H9 (cell line): ENCODE data around the gene SNX17. TPM values are rescaled to one million over a fixed set of nuclear protein-coding genes. Genes with fewer than 3 reads are reported as not detected.

ENCODE experiments used
- DNase-seq: peaks from one replicate; pipeline ENCODE4 v3.0.0-alpha.2; 2017
- H2AFZ ChIP-seq: one replicate; pipeline ENCODE4 v1.6.1; 2013; ENCODE audit warnings: mild to moderate bottlenecking, low read length, control low read depth, moderate library complexity
- H2AK5ac ChIP-seq: 2 replicates; pipeline ENCODE4 v1.6.1; 2013; ENCODE audit warnings: low read length, control low read depth, mixed read lengths; ENCODE audit not compliant: insufficient read length
- H2BK120ac ChIP-seq: one replicate; pipeline ENCODE4 v1.6.1; 2013; ENCODE audit warnings: low read depth, mild to moderate bottlenecking, low read length, control low read depth, inconsistent platforms; ENCODE audit not compliant: poor library complexity, severe bottlenecking
- H2BK12ac ChIP-seq: 2 replicates; pipeline ENCODE4 v1.6.1; 2013; ENCODE audit warnings: low read length, control low read depth, mixed read lengths, low read depth; ENCODE audit not compliant: insufficient read length
- H2BK15ac ChIP-seq: 2 replicates; pipeline ENCODE4 v1.6.1; 2013; ENCODE audit warnings: low read depth, low read length, control low read depth
- H2BK20ac ChIP-seq: one replicate; pipeline ENCODE4 v1.6.1; 2013; ENCODE audit warnings: low read depth, mild to moderate bottlenecking, low read length, control low read depth, inconsistent platforms; ENCODE audit not compliant: poor library complexity, severe bottlenecking
- H2BK5ac ChIP-seq: 2 replicates; pipeline ENCODE4 v1.6.1; 2013; ENCODE audit warnings: low read length, control low read depth, mixed read lengths; ENCODE audit not compliant: insufficient read length
- H3K14ac ChIP-seq: 2 replicates; pipeline ENCODE4 v1.6.1; 2013; ENCODE audit warnings: low read length, control low read depth; ENCODE audit not compliant: insufficient read depth
- H3K18ac ChIP-seq: 2 replicates; pipeline ENCODE4 v1.6.1; 2013; ENCODE audit warnings: low read depth, mild to moderate bottlenecking, mixed read lengths, low read length, control low read depth; ENCODE audit not compliant: insufficient read length
- H3K23ac ChIP-seq: 2 replicates; pipeline ENCODE4 v1.6.1; 2013; ENCODE audit warnings: low read length, control low read depth, mixed read lengths, low read depth; ENCODE audit not compliant: insufficient read length
- H3K23me2 ChIP-seq: 2 replicates; pipeline ENCODE4 v1.6.1; 2013; ENCODE audit warnings: low read depth, mild to moderate bottlenecking, mixed read lengths, low read length, control low read depth; ENCODE audit not compliant: insufficient read length, poor library complexity, severe bottlenecking
- H3K27ac ChIP-seq: 2 replicates; pipeline ENCODE4 v1.5.1; 2013; ENCODE audit warnings: low read length, control low read depth, mixed read lengths, low read depth; ENCODE audit not compliant: insufficient read length
- H3K27me3 ChIP-seq: 2 replicates; pipeline ENCODE4 v1.6.1; 2013; ENCODE audit warnings: low read length, control low read depth, inconsistent platforms; ENCODE audit not compliant: insufficient read depth
- H3K4ac ChIP-seq: 2 replicates; pipeline ENCODE4 v1.6.1; 2013; ENCODE audit warnings: low read depth, mild to moderate bottlenecking, control low read depth, inconsistent platforms, low read length, moderate library complexity
- H3K4me1 ChIP-seq: 2 replicates; pipeline ENCODE4 v1.6.1; 2013; ENCODE audit warnings: low read length, control low read depth, inconsistent platforms; ENCODE audit not compliant: insufficient read depth
- H3K4me2 ChIP-seq: 2 replicates; pipeline ENCODE4 v1.6.1; 2013; ENCODE audit warnings: low read length, control low read depth, mixed read lengths; ENCODE audit not compliant: insufficient read length, insufficient read depth
- H3K56ac ChIP-seq: 2 replicates; pipeline ENCODE4 v1.6.1; 2013; ENCODE audit warnings: low read depth, mild to moderate bottlenecking, mixed read lengths, low read length, control low read depth; ENCODE audit not compliant: insufficient read length
- H3K79me1 ChIP-seq: 2 replicates; pipeline ENCODE4 v1.6.1; 2013; ENCODE audit warnings: low read depth, mild to moderate bottlenecking, moderate library complexity, low read length, control low read depth, inconsistent platforms; ENCODE audit not compliant: insufficient read depth, poor library complexity, severe bottlenecking
- H3K79me2 ChIP-seq: 2 replicates; pipeline ENCODE4 v1.6.1; 2013; ENCODE audit warnings: low read length, control low read depth, inconsistent platforms; ENCODE audit not compliant: insufficient read depth
- H3K9ac ChIP-seq: 2 replicates; pipeline ENCODE4 v1.6.1; 2013; ENCODE audit warnings: low read length, control low read depth, mixed read lengths; ENCODE audit not compliant: insufficient read length; ENCODE audit errors: extremely low read depth
- H3K9me3 ChIP-seq: one replicate; pipeline ENCODE4 v1.6.1; 2013; ENCODE audit warnings: low read depth, low read length, inconsistent platforms; ENCODE audit not compliant: control insufficient read depth
- H3T11ph ChIP-seq: one replicate; pipeline ENCODE4 v1.6.1; 2013; ENCODE audit warnings: mild to moderate bottlenecking, low read length, control low read depth, inconsistent platforms
- H4K20me1 ChIP-seq: one replicate; pipeline ENCODE4 v1.6.1; 2013; ENCODE audit not compliant: control insufficient read depth, insufficient read length, insufficient read depth
- H4K5ac ChIP-seq: 2 replicates; pipeline ENCODE4 v1.6.1; 2013; ENCODE audit warnings: low read depth, mild to moderate bottlenecking, mixed read lengths, low read length, control low read depth; ENCODE audit not compliant: insufficient read length
- H4K8ac ChIP-seq: replicated peaks from 2 replicates; pipeline ENCODE4 v1.6.1; 2013; ENCODE audit warnings: low read length, control low read depth, mixed read lengths, low read depth; ENCODE audit not compliant: insufficient read length
- H4K91ac ChIP-seq: 2 replicates; pipeline ENCODE4 v1.6.1; 2013; ENCODE audit warnings: low read depth, mild to moderate bottlenecking, moderate library complexity, mixed read lengths, low read length, control low read depth; ENCODE audit not compliant: insufficient read length
- H3K27ac Mint-ChIP-seq, 3 experiments: 2 replicates in 2 of 3; 3 replicates in 1 of 3; pipeline ENCODE4 v1.8.0; 2020 to 2021; ENCODE audit warnings: mixed read lengths in 3 of 3, mild to moderate bottlenecking in 1 of 3, moderate library complexity in 1 of 3
- H3K27me3 Mint-ChIP-seq: 2 replicates; pipeline ENCODE4 v1.8.0; 2021; ENCODE audit warnings: low read depth, mild to moderate bottlenecking, moderate library complexity, mixed read lengths
- H3K36me3 Mint-ChIP-seq, 3 experiments: 2 replicates in 2 of 3; 3 replicates in 1 of 3; pipeline ENCODE4 v1.8.0; 2020 to 2021; ENCODE audit warnings: low read depth in 3 of 3, mixed read lengths in 3 of 3; ENCODE audit not compliant: insufficient read depth in 1 of 3
- H3K4me1 Mint-ChIP-seq, 2 experiments: 2 replicates each; pipeline ENCODE4 v1.8.0; 2020; ENCODE audit warnings: mixed read lengths in 2 of 2
- H3K4me3 Mint-ChIP-seq, 2 experiments: 2 replicates in 1 of 2; 3 replicates in 1 of 2; pipeline ENCODE4 v1.8.0; 2020 to 2021; ENCODE audit warnings: mild to moderate bottlenecking in 2 of 2, mixed read lengths in 2 of 2, moderate library complexity in 1 of 2
- H3K9me3 Mint-ChIP-seq, 2 experiments: 2 replicates in 1 of 2; 3 replicates in 1 of 2; pipeline ENCODE4 v1.8.0; 2020; ENCODE audit warnings: mild to moderate bottlenecking in 2 of 2, mixed read lengths in 2 of 2, moderate library complexity in 1 of 2
- CTCF ChIP-seq: fragments of 200-600 bp; sonication (generic); conservative IDR thresholded peaks from 3 replicates; pipeline ENCODE4 v1.8.0; 2021; ENCODE audit warnings: antibody characterized with exemption, mild to moderate bottlenecking
- WGBS: extraction: QIAGEN DNeasy Blood & Tissue Kit; methylation state at CpG from one replicate; pipeline ENCODE4 v1.1.7; 2013; ENCODE audit warnings: missing lambda C conversion rate, low lambda C conversion rate, mixed read lengths; ENCODE audit not compliant: insufficient read length; ENCODE audit errors: extremely low coverage; 5-methylcytosine and 5-hydroxymethylcytosine counted together
- total RNA-seq: library from RNA; stranded (reverse); gene quantifications from 2 replicates; pipeline ENCODE4 v1.2.1, GENCODE V29; 2021

Gene SNX17
- total RNA-seq, 1 experiment from 2014 or later = 81.1 TPM

GRCh38 chr2:27375513-27376099, 5.2 kb downstream of the SNX17 start:
- H3K18ac ChIP-seq = no peak overlapping the region
- H2BK120ac ChIP-seq = no peak overlapping the region
- peaks cover 5% of the 10 kb centered on the region; the same call in 1 of the 2 replicates for H3K79me2 ChIP-seq
- no peak overlapping the region for H2BK20ac ChIP-seq
- Mint-ChIP-seq H3K27ac (no peak overlapping the region; a peak in 1 of 7 replicates), H3K27me3 (no peaks in the 10 kb centered on the region), H3K4me1 (peaks cover 22 to 23% of the 10 kb centered on the region in 2 experiments), H3K4me3 (no peak overlapping the region), H3K9me3 (no peaks in the 10 kb centered on the region), H3K36me3 (peaks cover 41 to 75% (median 68%) of the 10 kb centered on the region in 3 experiments; a peak in 6 of 7 replicates)
- DNase-seq = no peak
- H2AFZ ChIP-seq = no peak overlapping the region
- H3K4ac ChIP-seq = no peak overlapping the region
- no CpG with 5 or more reads among the region's 20 CpGs for WGBS
- no peak overlapping the region for H3K56ac ChIP-seq
- H3K27me3 ChIP-seq = no peaks in the 10 kb centered on the region
- H3K4me1 ChIP-seq = peaks cover 3% of the 10 kb centered on the region; the same call in 1 of the 2 replicates
- no peaks in the 10 kb centered on the region for H4K20me1 ChIP-seq
- H3K4me2 ChIP-seq = no peak overlapping the region
- H3T11ph ChIP-seq = no peak overlapping the region
- H3K9ac ChIP-seq = no peak overlapping the region
- H3K9me3 ChIP-seq = no peaks in the 10 kb centered on the region
- H3K14ac ChIP-seq = no peak overlapping the region
- H4K91ac ChIP-seq = no peak overlapping the region
- H2BK15ac ChIP-seq = no peak overlapping the region
- no peak for TF ChIP-seq CTCF
- no peak overlapping the region for H4K5ac ChIP-seq
- no peak overlapping the region for H4K8ac ChIP-seq
- H2AK5ac ChIP-seq = no peak overlapping the region
- H3K27ac ChIP-seq = no peak overlapping the region
- no peak overlapping the region for H3K23ac ChIP-seq
- peaks cover 3% of the 10 kb centered on the region for H3K79me1 ChIP-seq
- H3K23me2 ChIP-seq = peaks cover 15% of the 10 kb centered on the region
- H2BK12ac ChIP-seq = no peak overlapping the region
- no peak overlapping the region for H2BK5ac ChIP-seq
